ENCODE measurements around the gene NGEF.
"Not testable (repeated sequence)": the region's sequence is repeated elsewhere in the genome, so short reads cannot be mapped to it uniquely, and the experiment has no call there.

The NGEF gene

GRCh38 chr2:233022561-233022960, 9.5 kb upstream of the NGEF start:
- no peak for ATAC-seq

- ATAC-seq, result no peak
These were observed 8.7 kb upstream of the NGEF start for GRCh38 chr2:233021771-233022170.

DNA sequence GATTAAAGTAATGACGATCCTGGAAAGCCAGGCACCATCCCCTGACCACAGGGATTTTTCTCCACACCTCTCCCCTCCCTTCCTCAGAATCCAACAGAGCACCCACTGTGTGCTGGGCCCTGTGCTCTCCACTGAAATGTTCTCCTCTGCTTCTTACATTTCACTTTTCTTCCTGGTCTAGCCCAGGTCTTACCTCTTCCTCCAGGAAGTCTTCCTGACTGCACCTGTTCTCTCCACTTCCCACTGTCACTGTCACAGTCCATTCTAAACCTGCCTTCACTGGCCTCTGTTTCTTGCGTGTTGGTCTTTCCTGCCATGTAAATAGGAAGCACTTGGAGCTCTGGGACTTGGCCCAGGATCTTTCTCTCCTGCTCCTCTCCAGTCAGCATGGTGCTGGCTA, 7.4 kb upstream of the NGEF start:
- ATAC-seq, result no peak

- ATAC-seq, result not testable (repeated sequence)
These were observed 6.6 kb upstream of the NGEF start for GRCh38 chr2:233019610-233020009.

DNA sequence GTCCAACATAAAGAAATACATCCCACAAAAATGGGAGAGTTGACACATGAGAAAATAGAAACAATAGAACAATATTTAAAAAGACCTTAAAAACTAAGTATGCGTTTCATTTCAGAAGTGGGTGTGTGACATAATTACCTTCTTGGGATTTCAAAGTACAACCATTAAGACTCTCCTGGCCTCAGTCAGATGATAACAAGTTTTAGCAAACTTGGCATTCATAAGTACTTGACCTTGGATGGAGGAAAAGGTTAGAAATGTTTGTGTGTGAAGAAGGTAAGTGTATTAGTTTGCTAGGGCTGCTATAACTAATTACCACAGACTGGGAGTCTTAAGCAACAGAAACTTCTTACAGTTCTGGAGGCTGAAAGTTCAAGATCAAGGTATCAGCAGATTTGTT, 4.9 kb upstream of the NGEF start:
- no peak for ATAC-seq

GRCh38 chr2:233015019-233015645, 2.1 kb upstream of the NGEF start:
- ATAC-seq, result no peak

- no peak for ATAC-seq
These were observed 594 bp upstream of the NGEF start for GRCh38 chr2:233013650-233014049.

DNA sequence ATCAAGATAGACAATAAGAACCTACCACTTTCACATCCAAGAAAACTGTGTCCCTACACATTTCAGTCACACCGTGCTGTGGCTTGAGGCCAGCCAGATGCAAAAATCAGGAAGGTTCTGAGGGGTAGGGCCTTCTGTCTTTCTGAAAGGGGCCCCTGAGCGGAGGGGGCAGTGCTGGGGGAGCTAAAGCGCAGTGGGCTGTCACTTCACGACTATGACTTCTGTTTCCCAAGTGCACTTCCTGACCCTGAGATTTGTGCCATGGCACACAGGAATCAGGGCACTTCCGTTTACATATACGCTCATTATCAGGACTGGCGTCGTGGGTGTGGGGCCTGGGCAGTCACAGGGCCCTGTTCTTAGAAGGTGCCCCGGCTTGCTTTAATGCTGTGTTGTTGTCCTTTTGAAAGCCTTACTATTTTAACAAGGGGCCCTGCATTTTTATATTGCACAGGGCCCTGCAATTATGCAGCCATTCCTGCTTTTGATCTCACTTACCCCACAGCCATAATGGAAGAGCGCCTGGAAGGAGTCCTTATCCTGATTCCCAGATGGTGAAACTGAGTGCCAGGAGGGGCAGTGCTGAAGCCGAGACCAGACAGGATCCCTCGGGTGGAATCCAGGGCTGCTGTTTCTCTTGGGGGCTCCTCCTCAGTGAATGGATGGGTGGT, 620 bp downstream of the NGEF start:
- no peak for ATAC-seq

GRCh38 chr2:233011702-233012131, 1.3 kb downstream of the NGEF start:
- ATAC-seq, result no peak

DNA sequence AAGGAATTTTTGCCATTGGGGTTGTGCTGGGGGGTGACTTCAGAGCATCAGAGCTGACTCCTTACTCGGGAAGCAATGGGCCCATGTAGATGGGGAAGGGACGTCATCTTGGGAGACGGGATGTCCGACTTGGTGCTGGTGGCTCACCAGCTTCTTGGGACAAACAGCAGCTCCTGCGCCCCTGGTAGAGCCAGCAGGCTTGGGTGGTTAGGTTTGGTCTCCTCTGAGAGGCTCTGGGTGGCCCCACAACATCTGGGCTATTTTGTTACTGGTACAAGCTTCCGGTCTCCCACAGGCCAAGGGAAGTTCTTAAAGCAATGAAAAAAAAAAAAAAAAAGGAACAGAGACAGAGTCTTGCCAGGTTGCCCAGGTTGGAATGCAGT, 1.8 kb downstream of the NGEF start:
- ATAC-seq, result no peak

DNA sequence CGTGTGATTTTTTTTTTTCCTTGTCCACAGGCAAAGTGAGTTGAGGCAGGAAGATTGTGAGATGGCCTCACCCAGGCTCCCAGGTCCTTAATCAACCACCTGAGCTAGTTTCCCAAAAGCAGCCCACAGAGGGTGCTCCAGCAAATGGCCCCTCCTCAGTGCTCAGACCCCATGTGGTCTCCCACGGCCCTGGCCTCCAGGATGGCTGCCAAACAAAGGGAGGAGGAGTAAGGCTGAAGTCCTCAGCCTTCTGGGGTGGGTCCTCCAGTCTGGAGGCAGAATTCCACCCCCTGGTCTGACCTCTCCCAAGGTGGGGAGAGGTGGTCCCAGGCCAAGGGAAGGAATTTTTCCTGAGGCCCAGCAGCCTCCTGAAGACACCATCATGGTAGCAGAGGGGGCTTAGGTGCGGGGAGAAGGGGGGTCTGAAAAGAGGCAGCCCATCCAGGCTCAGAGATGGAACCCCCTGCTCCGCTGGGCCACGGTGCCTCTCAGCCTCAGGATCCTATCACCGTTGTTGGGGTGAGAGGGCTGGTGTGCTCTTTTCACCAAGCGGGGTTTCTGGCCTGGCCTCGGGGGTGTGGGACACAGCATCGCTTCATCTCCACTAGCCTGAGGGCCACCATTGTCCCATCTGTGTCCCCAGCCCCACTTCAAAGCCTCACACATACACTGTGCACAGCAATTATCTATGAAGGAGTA, 2.3 kb downstream of the NGEF start:
- ATAC-seq, result no peak

- ATAC-seq, result no peak
These were observed 3.4 kb downstream of the NGEF start for GRCh38 chr2:233009661-233010060.

DNA sequence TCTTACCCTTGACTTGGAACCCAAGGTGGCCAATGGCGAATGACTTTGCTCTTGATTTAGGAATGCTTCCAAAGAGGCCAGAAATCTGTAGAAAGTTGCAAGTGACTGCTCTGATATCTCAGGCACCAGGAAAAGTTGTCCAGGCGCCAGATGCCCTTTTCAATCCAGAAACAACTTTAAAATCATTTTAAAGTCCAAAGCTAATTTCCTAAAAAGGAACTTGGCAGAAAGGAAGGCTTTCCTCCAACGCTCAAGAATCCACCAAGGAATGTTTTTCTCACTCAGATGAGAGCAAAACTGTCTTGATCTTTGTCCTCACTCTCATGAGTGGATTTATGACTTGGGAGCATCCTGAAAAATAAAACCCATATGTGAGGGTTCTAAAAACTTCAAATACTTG, 5.3 kb downstream of the NGEF start:
- ATAC-seq, result no peak

DNA sequence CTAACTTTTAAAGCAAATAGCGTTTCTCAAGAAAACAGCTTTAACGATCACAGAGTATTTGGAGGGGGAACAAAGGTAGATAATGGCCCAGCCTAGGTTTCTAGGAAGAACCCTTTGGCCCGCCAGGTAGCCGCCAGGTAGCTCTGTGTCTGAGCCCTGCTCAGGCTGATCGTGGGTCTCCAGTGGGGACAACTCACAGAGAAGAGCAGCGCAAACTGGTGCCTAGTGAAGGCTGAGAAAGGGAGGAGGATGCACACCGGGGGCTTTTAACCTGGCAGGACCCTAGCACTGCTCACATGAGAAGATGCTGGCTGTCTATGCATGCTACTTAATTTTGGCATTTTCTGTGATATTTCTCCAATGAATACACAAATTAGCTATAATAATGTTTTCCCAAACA, 5.8 kb downstream of the NGEF start:
- no peak for ATAC-seq

DNA sequence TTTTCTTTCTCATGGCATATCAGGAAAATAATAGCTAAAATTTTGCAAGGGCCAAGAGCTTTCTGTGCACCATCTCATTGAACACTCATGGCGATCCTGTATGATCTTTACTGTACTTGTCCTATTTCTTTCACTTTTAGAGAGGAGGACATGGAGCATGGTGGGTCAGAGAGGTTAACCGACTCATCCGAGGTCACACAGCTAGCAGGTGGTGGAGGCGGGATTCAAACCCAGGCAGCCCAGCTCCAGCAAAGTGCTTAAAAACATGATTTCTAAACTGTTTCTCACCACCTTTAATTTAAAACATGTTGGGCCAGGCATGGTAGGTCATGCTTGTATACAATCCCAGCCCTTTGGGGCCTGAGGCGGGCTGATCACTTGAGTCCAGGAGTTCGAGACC, 6.4 kb downstream of the NGEF start:
- ATAC-seq, result no peak

DNA sequence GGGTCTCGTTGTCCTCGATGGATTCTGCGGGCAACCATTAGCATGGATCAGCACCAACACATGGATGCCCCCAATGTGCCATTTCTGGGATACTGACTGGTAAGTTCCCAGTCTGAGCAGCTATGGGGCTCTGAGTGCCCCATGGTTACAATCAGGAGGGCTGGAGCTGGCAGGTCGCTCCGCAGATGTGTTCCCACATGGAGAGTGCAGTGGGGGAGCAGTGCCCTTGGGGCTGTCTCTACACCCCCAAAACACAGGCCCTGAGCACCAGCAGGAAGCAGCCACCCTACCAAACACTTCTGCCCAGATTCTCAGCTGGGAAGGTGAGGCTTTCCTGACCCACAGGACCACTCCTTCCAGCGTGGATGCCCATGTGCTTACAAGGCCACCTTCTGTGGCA, 8.0 kb downstream of the NGEF start:
- no peak for ATAC-seq

- ATAC-seq, result no peak
These were observed 9.1 kb downstream of the NGEF start for GRCh38 chr2:233003658-233004555.

DNA sequence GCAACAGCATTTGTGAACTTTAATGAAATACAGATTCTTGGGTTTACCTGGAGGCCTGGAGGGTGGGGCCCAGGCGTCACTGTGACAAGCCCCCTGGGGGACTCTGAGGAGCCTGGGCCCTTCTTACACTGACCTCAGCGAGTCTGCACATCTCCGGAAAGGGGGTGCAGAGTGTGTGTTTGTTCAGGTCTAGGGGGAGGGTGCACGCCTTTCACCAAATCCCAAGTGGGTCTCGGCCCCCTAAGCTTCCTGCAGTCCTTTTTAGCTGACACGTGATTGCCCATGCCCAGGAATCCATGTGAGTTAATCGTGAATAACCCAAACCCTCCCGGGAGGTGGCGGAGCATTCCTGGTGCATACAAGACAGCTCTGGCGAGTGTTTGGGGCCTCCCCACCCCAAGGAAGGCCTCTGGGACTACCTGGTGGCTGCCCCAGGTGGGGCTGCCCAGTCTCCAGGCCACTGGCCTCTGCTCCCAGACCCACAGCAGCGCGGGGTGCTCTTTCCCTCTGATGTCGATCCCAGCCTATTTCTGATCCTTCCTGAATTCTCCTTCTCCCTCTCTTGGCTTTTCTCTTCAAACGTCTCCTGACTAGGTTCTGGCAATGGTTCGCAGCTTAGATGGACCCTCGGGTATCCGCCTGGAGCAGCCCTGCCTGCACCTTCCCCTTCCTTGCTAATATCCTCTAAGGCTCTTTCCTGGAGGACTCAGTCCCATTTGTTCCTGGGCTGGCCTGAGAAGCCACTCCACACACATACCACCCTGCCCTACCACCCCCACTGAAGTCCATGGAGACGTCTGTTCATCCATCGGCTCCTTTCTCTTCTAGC, 10.0 kb downstream of the NGEF start:
- ATAC-seq, result no peak

DNA sequence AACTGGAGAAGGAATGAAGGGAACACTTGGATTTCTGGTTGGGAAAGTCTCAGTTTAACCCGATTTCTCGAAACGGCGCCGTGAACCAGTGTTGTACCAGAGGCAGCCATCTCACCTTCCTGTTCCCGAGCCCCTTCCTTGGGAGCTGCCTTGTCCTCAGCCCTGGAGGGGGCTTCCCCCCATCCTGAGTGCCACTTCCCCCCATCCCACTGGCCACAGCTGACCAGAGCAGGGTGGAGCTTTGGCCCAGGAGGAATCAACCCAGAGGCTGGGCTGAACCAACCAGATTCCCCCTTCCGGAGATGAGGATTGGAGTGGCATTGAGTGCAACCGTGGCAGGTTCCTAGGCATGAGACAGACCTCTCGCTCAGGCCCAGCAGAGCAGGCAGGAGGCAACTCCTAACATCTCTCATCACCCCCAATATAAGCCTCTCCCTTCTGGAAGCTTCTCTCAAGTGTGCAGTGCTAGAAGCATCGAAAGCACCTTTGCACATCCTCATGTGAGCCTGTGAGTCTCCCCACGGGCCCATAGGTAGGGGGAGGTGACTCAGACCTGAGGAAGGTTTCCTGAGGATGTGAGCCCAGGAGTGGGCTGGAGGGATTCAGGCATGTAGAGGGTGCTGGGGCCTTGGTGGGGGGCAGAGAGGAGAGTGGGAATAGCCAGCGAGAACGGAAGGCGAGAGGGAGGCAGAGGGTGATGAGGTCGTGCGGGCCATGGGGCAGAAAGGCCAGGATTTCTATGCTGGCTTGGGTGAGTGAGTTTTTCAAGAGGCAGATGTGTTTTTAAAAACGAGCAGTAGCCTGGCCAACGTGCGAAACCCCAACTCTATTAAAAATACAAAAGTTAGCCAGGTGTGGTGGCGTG, 11.9 kb downstream of the NGEF start:
- ATAC-seq, result no peak

DNA sequence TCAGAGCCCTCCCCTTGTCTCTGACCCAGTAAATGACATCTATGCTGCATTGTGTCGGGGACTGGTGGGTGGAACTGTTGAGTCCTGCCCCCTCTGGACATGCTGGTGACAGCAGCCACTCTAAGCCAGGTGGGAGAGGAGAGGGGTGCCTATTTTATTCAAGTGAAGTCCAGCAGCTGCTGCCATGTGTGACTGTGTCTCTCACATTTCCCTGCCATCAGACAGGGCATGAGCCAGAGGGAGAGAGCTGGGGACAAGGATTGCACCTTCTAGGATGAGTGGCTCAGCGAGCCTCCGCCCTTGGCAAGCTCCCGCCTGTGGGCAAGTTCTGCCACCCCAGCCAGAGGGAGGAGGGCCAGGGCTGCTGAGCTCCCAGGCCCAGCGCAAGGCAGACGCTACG, 13.7 kb downstream of the NGEF start:
- ATAC-seq, result no peak

GRCh38 chr2:232998666-232998985, 14.4 kb downstream of the NGEF start:
- no peak for ATAC-seq

Measured in activated CD4-positive, CD25-positive, alpha-beta regulatory T cell treated with anti-CD3 and anti-CD28 coated beads, Interleukin-2, amount 50 U/mL, for 24 hours (primary cell).